Activated CD8-positive, alpha-beta memory T cell treated with anti-CD3 and anti-CD28 coated beads for 4 hours (primary cell): ENCODE results near the gene GPR183.
A peak's percentile ranks its signal among the peaks of the same experiment; 100 is the strongest.

Experiments used
- DNase-seq, 2 donors: peaks; one replicate each; pipeline ENCODE4 v3.0.0-alpha.2; 2020; ENCODE audit warnings: low read depth in 2 of 2

Gene GPR183

GRCh38 chr13:99294958-99295357, 12.2 kb downstream of the GPR183 start:
- DNase-seq, result no peak

- no peak for DNase-seq
Measured at GRCh38 chr13:99294198-99294597, 13.0 kb downstream of the GPR183 start.

- DNase-seq, result no peak
Measured at GRCh38 chr13:99293178-99293577, 14.0 kb downstream of the GPR183 start.

GRCh38 chr13:99290894-99291293, 16.3 kb downstream of the GPR183 start:
- DNase-seq, result no peak

GRCh38 chr13:99289674-99290337, 17.4 kb downstream of the GPR183 start:
- DNase-seq, result peak in 1 of 2 donors; percentile 15

- no peak for DNase-seq
Measured at GRCh38 chr13:99289271-99289670, 17.9 kb downstream of the GPR183 start.

GRCh38 chr13:99288089-99288488, 19.1 kb downstream of the GPR183 start:
- DNase-seq, result no peak

GRCh38 chr13:99287551-99287950, 19.6 kb downstream of the GPR183 start:
- DNase-seq, result no peak

GRCh38 chr13:99285432-99286182, 21.6 kb downstream of the GPR183 start:
- DNase-seq, result no peak

- no peak for DNase-seq
Measured at GRCh38 chr13:99282264-99283231, 24.7 kb downstream of the GPR183 start.

- no peak for DNase-seq
Measured at GRCh38 chr13:99281811-99282263, 25.4 kb downstream of the GPR183 start.

- DNase-seq, result no peak
Measured at GRCh38 chr13:99280166-99280565, 27.0 kb downstream of the GPR183 start.

GRCh38 chr13:99279637-99280036, 27.6 kb downstream of the GPR183 start:
- no peak for DNase-seq

GRCh38 chr13:99278843-99279242, 28.4 kb downstream of the GPR183 start:
- DNase-seq, result no peak

GRCh38 chr13:99278200-99278599, 29.0 kb downstream of the GPR183 start:
- DNase-seq, result no peak

GRCh38 chr13:99277629-99278028, 29.6 kb downstream of the GPR183 start:
- no peak for DNase-seq

GRCh38 chr13:99276706-99277105, 30.5 kb downstream of the GPR183 start:
- DNase-seq, result no peak

- DNase-seq, result peak in 1 of 2 donors; percentile 16
Measured at GRCh38 chr13:99275093-99275469, 32.1 kb downstream of the GPR183 start.

GRCh38 chr13:99273128-99273527, 34.1 kb downstream of the GPR183 start:
- no peak for DNase-seq

- no peak for DNase-seq
Measured at GRCh38 chr13:99272481-99272880, 34.7 kb downstream of the GPR183 start.

- no peak for DNase-seq
Measured at GRCh38 chr13:99271249-99271648, 36.0 kb downstream of the GPR183 start.

GRCh38 chr13:99270518-99270917, 36.7 kb downstream of the GPR183 start:
- no peak for DNase-seq
